K562 (cell line): ENCODE data around the gene SLC25A10. TPM values are rescaled to one million over a fixed set of nuclear protein-coding genes. Genes with fewer than 3 reads are reported as not detected.
A peak's percentile ranks its signal among the peaks of the same experiment; 100 is the strongest.

Experiments used
- BRD4 ChIP-seq: fragments of 200-600 bp; sonication (generic); IDR thresholded peaks from 2 replicates; pipeline ENCODE4 v1.6.1; 2017; ENCODE audit warnings: inconsistent platforms
- CREB5 ChIP-seq: fragments of 250-450 bp; sonication (Bioruptor Pico); IDR thresholded peaks from 2 replicates; pipeline ENCODE4 v1.5.0; 2020; ENCODE audit warnings: mild to moderate bottlenecking
- ELF1 ChIP-seq: fragments of 200-800 bp; sonication (Bioruptor generic); IDR thresholded peaks from 2 replicates; pipeline ENCODE4 v1.6.1; 2016; ENCODE audit warnings: missing genetic modification characterization, missing compliant biosample characterization
- FOSL1 ChIP-seq: fragments of 200-800 bp; sonication (Bioruptor generic); conservative IDR thresholded peaks from 2 replicates; pipeline ENCODE4 v1.6.1; 2016; ENCODE audit warnings: missing genetic modification characterization, missing compliant biosample characterization
- MGA ChIP-seq: fragments of 450-650 bp; IDR thresholded peaks from 2 replicates; pipeline ENCODE4 v1.6.1; 2016; ENCODE audit warnings: mild to moderate bottlenecking, moderate library complexity
- NCOA6 ChIP-seq: fragments of 450-650 bp; IDR thresholded peaks from 2 replicates; pipeline ENCODE4 v1.6.1; 2017; ENCODE audit warnings: mild to moderate bottlenecking
- RBBP5 ChIP-seq: fragments of 200-600 bp; sonication (generic); IDR thresholded peaks from 2 replicates; pipeline ENCODE4 v1.6.1; 2012; ENCODE audit warnings: borderline replicate concordance, mild to moderate bottlenecking, low read length, control low read depth, inconsistent platforms; ENCODE audit not compliant: insufficient read depth, poor library complexity, severe bottlenecking
- ZKSCAN3 ChIP-seq: fragments of 250-450 bp; sonication (Bioruptor Pico); IDR thresholded peaks from 2 replicates; pipeline ENCODE4 v1.4.0; 2020
- ZNF785 ChIP-seq: fragments of 250-450 bp; sonication (Bioruptor Pico); IDR thresholded peaks from 2 replicates; pipeline ENCODE4 v1.4.0; 2020; ENCODE audit warnings: mild to moderate bottlenecking
- polyA plus RNA-seq, 8 experiments: library from polyadenylated mRNA; depleted of rRNA in 4 of 8; stranded (reverse) in 5 of 8; unstranded in 3 of 8; fragments of >200 nt; fragmentation: Nextera tagmentation in 2 of 8; fragmentation: Illumina TruSeq in 1 of 8; extraction: Ambion mirVana in 2 of 8; extraction: Trizol in 1 of 8; gene quantifications; 2 replicates each; pipeline versions ENCODE4 v1.2.1 to v1.2.3, GENCODE V29; 2011 to 2014; ENCODE audit warnings: inconsistent platforms in 1 of 8, missing spikeins in 1 of 8
- total RNA-seq, 7 experiments: library from RNA; depleted of rRNA in 6 of 7; stranded (reverse); fragments of >200 nt in 6 of 7; fragmentation: Illumina TruSeq in 2 of 7; extraction: Trizol in 2 of 7; gene quantifications; 2 replicates each; pipeline versions ENCODE4 v1.2.1 to v1.2.3, GENCODE V29; 2011 to 2021; ENCODE audit warnings: low replicate concordance in 1 of 7

Gene SLC25A10
- total and polyA plus RNA-seq, 9 of the 15 experiments (the other 6 are each of a cell fraction or from before 2014, with no cell fraction given): 0.10 to 85.6 (median 34.3) TPM

- TF ChIP-seq MGA: no peak
- TF ChIP-seq BRD4: no peak
- TF ChIP-seq ZKSCAN3 (CRISPR knock-in tag): no peak
- TF ChIP-seq ELF1 (tag): peak; percentile 98
- TF ChIP-seq FOSL1 (tag): peak; percentile 92
- peak; percentile 74 for TF ChIP-seq RBBP5
- TF ChIP-seq CREB5: no peak
- TF ChIP-seq NCOA6: no peak; the same call in 1 of the 2 replicates
- TF ChIP-seq ZNF785 (CRISPR knock-in tag): no peak
These were observed 28.3 kb upstream of the SLC25A10 start, which contains the start of the genes ARL16 and HGS (continued) for GRCh38 chr17:81683584-81684441.
